PC-3 (cell line): ENCODE results near the gene ANKRD9.

Source experiments
- CTCF ChIP-seq: fragments of 300-600 bp; sonication (generic); conservative IDR thresholded peaks from 2 replicates; pipeline ENCODE4 v1.5.1; 2017; ENCODE audit warnings: antibody characterized with exemption, low read depth, mild to moderate bottlenecking, low read length
- EZH2 ChIP-seq: fragments of 300-600 bp; sonication (generic); IDR thresholded peaks from one replicate; pipeline ENCODE4 v1.6.1; 2017; ENCODE audit warnings: antibody characterized with exemption, mild to moderate bottlenecking, low read length; ENCODE audit not compliant: unreplicated experiment
- EZH2phosphoT487 ChIP-seq: fragments of 300-600 bp; sonication (generic); IDR thresholded peaks from 2 replicates; pipeline ENCODE4 v1.6.1; 2018; ENCODE audit warnings: mild to moderate bottlenecking, antibody characterized with exemption, low read length, borderline replicate concordance

- TF ChIP-seq CTCF (no peak), EZH2 (no peak), EZH2phosphoT487 (no peak)
Measured at GRCh38 chr14:102525219-102525928, 15.8 kb upstream of the ANKRD9 start.
